Measurements from ENCODE around the gene STRN3.
"Not testable (repeated sequence)": the region's sequence is repeated elsewhere in the genome, so short reads cannot be mapped to it uniquely, and the experiment has no call there.

Gene STRN3

GRCh38 chr14:30906752-30907658 lies 119.2 kb downstream of the STRN3 start:
- peak; percentile 8 for DNase-seq

GRCh38 chr14:30903285-30904124 lies 122.7 kb downstream of the STRN3 start:
- DNase-seq: no peak

GRCh38 chr14:30897121-30897520 lies 129.1 kb downstream of the STRN3 start:
- not testable (repeated sequence) for DNase-seq

- DNase-seq: no peak
Observed at GRCh38 chr14:30896435-30896834, 129.7 kb downstream of the STRN3 start.

GRCh38 chr14:30894923-30895515 lies 131.2 kb downstream of the STRN3 start:
- DNase-seq: no peak

GRCh38 chr14:30893819-30894218 lies 132.4 kb downstream of the STRN3 start:
- DNase-seq: no peak

GRCh38 chr14:30889244-30889594 lies 137.0 kb downstream of the STRN3 start:
- DNase-seq: no peak

GRCh38 chr14:30888480-30889243 lies 137.5 kb downstream of the STRN3 start:
- no peak for DNase-seq

GRCh38 chr14:30885840-30886740 lies 140.1 kb downstream of the STRN3 start:
- peak; percentile 6 for DNase-seq

- no peak for DNase-seq
Observed at GRCh38 chr14:30884901-30885300, 141.3 kb downstream of the STRN3 start.

GRCh38 chr14:30883508-30884294 lies 142.5 kb downstream of the STRN3 start:
- DNase-seq: no peak

- DNase-seq: no peak
Observed at GRCh38 chr14:30882431-30882830, 143.7 kb downstream of the STRN3 start.

- no peak for DNase-seq
Observed at GRCh38 chr14:30876692-30877091, 149.5 kb downstream of the STRN3 start.

GRCh38 chr14:30875788-30876053 lies 150.5 kb downstream of the STRN3 start:
- DNase-seq: no peak

- no peak for DNase-seq
Observed at GRCh38 chr14:30874999-30875787, 151.0 kb downstream of the STRN3 start.

GRCh38 chr14:30874120-30874998 lies 151.8 kb downstream of the STRN3 start, which contains the start of gene COCH:
Gene COCH, plus strand, starts transcription at chr14:30874559. Its CDS starts 380 bp downstream, at chr14:30874939.
- DNase-seq: peak; percentile 29

- no peak for DNase-seq
Observed at GRCh38 chr14:30873308-30874119, 152.7 kb downstream of the STRN3 start.

GRCh38 chr14:30872602-30873001 lies 153.6 kb downstream of the STRN3 start:
- no peak for DNase-seq
